ENCODE measurements around the gene HOXB3. TPM values are rescaled to one million over a fixed set of nuclear protein-coding genes. Genes with fewer than 3 reads are reported as not detected.

The HOXB3 gene
- total RNA-seq, 1 donor from 2014 or later: 1.6 TPM

- ATAC-seq (ENCODE audit: poor library complexity) (no peak), DNase-seq (no peak)
- intact Hi-C loops (cut with DNase I): no loop called here
Measured at GRCh38 chr17:48577330-48577945, 12.6 kb downstream of the HOXB3 start.

GRCh38 chr17:48576479-48577309, 13.3 kb downstream of the HOXB3 start:
- ATAC-seq (ENCODE audit: poor library complexity): no peak
- intact Hi-C loops (cut with DNase I): no loop called here
- no peak for DNase-seq

- intact Hi-C loops (cut with DNase I): no loop called here
- no peak for ATAC-seq (ENCODE audit: poor library complexity)
- no peak for DNase-seq
Measured at GRCh38 chr17:48575673-48576478, 14.2 kb downstream of the HOXB3 start.

DNA sequence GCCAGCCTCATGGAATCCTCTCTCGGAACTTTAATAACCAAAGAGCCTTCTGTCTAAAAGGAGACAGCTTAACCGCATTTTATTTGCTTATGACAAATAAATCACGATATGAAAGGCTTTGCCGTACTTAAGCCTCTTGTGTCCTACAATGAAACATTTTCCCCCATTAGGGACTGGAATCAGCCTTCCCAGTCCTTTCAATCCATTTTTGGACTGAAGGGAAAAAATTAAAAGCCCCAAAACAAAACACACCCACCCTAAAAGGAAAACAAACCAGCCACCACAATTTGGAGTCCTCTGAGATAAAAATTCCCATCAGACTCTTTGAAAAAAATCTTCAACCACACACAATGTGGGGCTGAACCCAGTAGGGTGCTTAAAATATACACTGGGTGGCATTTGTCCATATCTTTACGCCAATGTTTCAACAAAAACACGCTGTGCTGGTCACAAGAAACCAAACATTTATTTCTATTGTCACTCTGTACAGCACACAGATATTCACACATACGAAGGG, 14.9 kb downstream of the HOXB3 start:
- ATAC-seq (ENCODE audit: poor library complexity) (no peak), DNase-seq (no peak)
- intact Hi-C loops (cut with DNase I): no loop called here

- intact Hi-C loops (cut with DNase I): no loop called here
- DNase-seq (no peak), ATAC-seq (ENCODE audit: poor library complexity) (no peak)
Measured at GRCh38 chr17:48574505-48575065, 15.5 kb downstream of the HOXB3 start.

DNA sequence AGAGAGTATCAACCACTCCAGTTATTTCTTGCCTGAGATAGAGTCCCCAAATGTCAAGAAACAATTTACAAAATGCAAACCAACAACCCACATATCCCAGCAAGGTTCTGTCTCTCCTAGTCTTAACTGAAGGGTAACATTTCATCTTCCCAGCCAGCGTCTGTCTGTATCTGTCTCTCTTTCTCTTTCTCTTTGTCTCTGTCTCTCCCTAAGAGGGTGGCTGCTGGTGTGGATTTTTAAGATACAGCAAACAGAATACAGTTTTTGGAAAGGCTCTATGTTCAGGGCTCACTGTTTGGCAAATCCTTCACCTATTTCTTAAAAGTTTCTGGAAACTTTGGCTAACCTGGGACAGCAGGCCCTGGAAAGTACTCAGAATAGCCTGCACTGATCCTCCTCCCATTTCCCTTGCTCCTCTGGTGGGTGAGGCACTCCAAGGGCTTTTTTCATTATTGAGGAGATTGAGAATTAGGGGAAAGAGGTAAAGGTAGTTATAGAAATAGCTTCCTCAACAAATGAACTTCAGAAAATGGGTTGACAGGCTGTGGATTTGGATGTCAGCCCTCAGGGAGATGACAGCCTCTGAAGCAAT, 18.1 kb downstream of the HOXB3 start:
- DNase-seq: no peak
- intact Hi-C loops (cut with DNase I): no loop called here
- no peak for ATAC-seq (ENCODE audit: poor library complexity)

DNA sequence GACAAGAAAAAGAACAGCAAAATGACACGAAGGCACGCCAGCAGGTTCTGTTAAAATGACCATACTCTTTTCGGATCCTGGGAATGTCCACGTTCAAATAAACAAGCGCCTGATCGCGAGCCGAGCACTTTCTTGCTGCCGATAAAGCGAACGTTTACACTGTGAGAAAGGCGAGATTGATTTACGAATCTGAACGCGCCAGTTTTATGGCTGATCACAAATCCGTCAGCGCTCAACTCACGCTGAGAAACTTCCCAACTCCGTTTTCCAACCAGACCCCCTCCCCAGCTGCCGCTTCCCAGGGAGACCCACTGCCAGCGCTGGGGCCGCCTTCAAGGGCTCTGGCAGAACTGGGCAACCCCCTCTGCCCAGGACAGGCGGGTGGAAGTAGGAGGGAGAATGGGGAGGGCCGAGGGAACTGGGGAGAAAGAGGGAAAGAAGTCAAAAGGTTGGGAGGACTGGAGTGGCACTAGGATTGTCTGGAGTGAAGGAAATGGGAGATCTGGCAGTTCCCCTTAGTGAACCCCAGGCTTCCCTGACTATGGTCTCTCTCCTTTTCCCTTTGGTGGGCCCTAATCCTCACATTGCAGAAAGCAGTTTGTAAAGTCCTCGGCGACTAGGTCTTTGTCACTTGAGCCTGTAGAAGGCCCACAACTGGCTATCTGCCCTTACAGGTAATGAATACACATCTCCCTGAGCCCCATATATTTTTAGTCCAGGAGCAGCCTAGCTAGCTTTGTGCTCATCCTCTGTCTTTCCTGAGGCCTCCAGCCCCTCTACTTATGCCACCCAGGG, 18.8 kb downstream of the HOXB3 start:
- DNase-seq (peak; percentile 15), ATAC-seq (ENCODE audit: poor library complexity) (no peak)

GRCh38 chr17:48570325-48571023, 19.6 kb downstream of the HOXB3 start:
- ATAC-seq (ENCODE audit: poor library complexity) (no peak), DNase-seq (peak; percentile 26)
- intact Hi-C loops (cut with DNase I): no loop called here

More for the DNA sequence above, 18.8 kb downstream of the HOXB3 start:
- intact Hi-C loops (cut with DNase I): no loop called here

GRCh38 chr17:48569674-48570324, 20.2 kb downstream of the HOXB3 start:
- intact Hi-C loops (cut with DNase I): no loop called here
- ATAC-seq (ENCODE audit: poor library complexity): no peak
- DNase-seq: no peak

GRCh38 chr17:48569240-48569582, 20.8 kb downstream of the HOXB3 start:
- intact Hi-C loops (cut with DNase I): no loop called here
- ATAC-seq (ENCODE audit: poor library complexity): no peak
- DNase-seq: no peak

DNA sequence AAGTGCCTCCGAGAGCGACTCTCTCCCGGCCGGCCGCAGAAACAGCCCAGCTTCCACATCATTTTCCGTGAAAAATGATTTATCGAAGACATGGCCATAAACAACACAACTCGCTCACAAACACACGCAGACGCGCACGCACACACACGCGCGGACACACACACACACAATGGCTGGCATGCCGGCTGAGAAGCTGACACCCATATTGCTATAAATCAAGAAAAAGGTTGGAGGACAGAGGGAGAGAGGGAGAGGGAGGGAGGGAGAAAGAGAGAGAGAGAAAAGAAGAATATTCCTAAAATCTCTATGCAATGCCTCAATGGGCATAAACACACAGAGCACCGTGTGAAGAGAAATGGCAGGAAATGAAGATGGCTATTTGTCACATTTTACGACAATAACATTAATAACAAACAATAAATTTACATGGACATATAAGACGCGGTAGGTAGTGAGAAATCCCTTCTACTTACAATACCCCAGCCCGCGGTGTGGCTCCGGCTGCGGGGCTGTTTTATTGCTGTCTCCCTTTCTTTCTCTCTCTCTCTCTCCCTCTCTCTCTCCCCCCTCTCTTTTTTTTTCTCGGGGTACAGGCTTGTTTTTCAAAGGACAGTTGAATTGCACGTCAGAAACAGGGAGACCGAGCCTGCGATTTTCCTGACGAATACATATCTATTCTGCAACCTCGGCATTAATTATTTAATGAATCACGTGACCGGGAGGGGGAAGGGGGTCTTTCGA, 21.4 kb downstream of the HOXB3 start:
- DNase-seq (no peak), ATAC-seq (ENCODE audit: poor library complexity) (no peak)
- intact Hi-C loops (cut with DNase I): no loop called here

DNA sequence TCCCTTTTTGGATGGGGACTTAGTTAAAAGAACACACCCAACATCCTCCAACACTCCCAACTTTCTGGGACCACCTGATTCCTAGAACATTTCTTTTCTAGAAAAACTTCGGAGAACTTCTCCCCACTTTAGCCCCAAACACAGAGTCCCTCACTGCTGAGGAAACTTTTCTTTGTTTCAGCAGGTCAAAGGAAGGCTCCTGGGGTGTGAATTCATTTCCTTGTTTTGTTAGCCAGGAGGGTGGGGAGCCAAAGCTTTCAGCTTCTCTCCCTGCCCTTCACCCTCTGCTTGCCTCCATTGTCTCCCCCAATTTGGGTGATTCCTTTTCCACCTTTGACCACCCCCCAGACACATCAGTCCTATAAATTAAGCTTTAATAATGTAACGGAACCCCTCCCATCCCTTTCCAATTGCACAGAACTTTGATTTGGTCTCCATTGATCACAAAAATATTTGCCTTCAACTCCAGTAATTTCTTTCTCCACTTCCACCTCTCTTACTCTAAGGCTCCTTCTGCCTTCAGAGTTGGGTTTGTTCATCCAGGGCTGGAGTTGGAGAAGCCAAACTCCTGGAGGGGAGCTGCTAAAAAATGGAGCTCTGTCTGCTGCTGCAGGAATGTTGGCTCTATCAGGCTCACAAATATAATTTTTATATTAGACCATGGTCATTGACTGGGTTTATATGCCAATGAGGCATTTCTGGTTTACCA, 22.2 kb downstream of the HOXB3 start:
- DNase-seq (no peak), ATAC-seq (ENCODE audit: poor library complexity) (no peak)
- intact Hi-C loops (cut with DNase I): no loop called here

DNA sequence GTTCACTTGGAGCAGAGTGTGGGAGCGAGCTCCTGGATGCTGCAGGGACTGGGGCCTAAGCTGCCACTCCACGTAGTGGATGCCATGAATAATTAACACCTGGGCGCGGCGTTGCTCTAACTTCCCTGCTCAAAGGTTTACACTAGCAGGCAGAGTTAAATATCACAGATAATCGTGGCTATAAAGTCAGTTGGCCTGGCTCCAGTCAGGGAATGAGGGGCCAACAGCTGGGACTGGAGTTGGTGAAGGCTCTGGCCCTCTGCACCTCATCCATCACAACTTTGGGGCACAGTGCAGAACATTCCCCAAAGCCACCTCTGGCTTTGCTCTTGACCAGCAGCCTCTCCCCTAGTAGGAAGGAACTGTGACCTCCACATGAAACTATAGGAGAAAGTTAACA, 22.8 kb downstream of the HOXB3 start:
- no peak for ATAC-seq (ENCODE audit: poor library complexity)
- no peak for DNase-seq
- intact Hi-C loops (cut with DNase I): no loop called here

GRCh38 chr17:48566717-48567116, 23.3 kb downstream of the HOXB3 start:
- no peak for ATAC-seq (ENCODE audit: poor library complexity)
- intact Hi-C loops (cut with DNase I): no loop called here
- no peak for DNase-seq

GRCh38 chr17:48565925-48566710, 23.9 kb downstream of the HOXB3 start:
- ATAC-seq (ENCODE audit: poor library complexity): no peak

More at GRCh38 chr17:48565925-48566710, 23.9 kb downstream of the HOXB3 start:
- intact Hi-C loops (cut with DNase I): no loop called here
- DNase-seq: no peak

Data from Right ventricle myocardium superior (tissue), 1 donor.